T-cell (primary cell): ENCODE data around the gene PFDN6. TPM values are rescaled to one million over a fixed set of nuclear protein-coding genes. Genes with fewer than 3 reads are reported as not detected.
A peak's percentile ranks its signal among the peaks of the same experiment; 100 is the strongest.

Experiments
- ATAC-seq, 4 experiments: fragments of 200-7000 bp in 3 of 4; fragments of 150-1000 bp in 1 of 4; cut with Tn5 transposase; replicated peaks in 1 of 4; 1 replicate in 3 of 4; 2 replicates in 1 of 4; pipeline ENCODE4 v1.10.0; 2021; ENCODE audit warnings: moderate library complexity in 3 of 4, mild to moderate bottlenecking in 2 of 4, moderate number of reproducible peaks in 1 of 4
- CTCF ChIA-PET, 2 donors: fragments of 300-600 bp; sonication (Branson Sonifier 250); formaldehyde crosslinking; loops; one replicate each; lab custom pipeline; 2022; ENCODE audit warnings: antibody characterized with exemption in 2 of 2; lab: Charles Lee
- POLR2A ChIA-PET, 2 donors: fragments of 300-600 bp; sonication (Branson Sonifier 250); formaldehyde crosslinking; loops; one replicate each; lab custom pipeline; 2022; ENCODE audit warnings: antibody characterized with exemption in 2 of 2; lab: Charles Lee
- DNase-seq, 35 experiments: peaks; one replicate each; pipeline versions ENCODE4 v3.0.0 to v3.0.0-alpha.2; 2013 to 2023
- H3K27ac ChIP-seq: one replicate; pipeline ENCODE4 v1.5.1; 2013; ENCODE audit warnings: low read length
- H3K27me3 ChIP-seq, 2 experiments: replicated peaks in 1 of 2; 1 replicate in 1 of 2; 2 replicates in 1 of 2; pipeline versions ENCODE4 v1.6.1 to v1.7.0; 2013; ENCODE audit warnings: low read length in 1 of 2, mixed read lengths in 1 of 2; ENCODE audit not compliant: control insufficient read depth in 2 of 2, insufficient read depth in 2 of 2; ENCODE audit errors: extremely low read depth in 1 of 2
- H3K36me3 ChIP-seq, 2 donors: 1 replicate in 1 of 2; 2 replicates in 1 of 2; pipeline versions ENCODE4 v1.6.1 to v1.7.0; 2013; ENCODE audit warnings: low read length in 1 of 2; ENCODE audit not compliant: control insufficient read depth in 2 of 2, insufficient read depth in 1 of 2; ENCODE audit errors: extremely low read depth in 1 of 2
- H3K4me1 ChIP-seq, 2 experiments: 1 replicate in 1 of 2; 2 replicates in 1 of 2; pipeline versions ENCODE4 v1.6.1 to v1.7.0; 2013; ENCODE audit warnings: low read length in 2 of 2, mixed read lengths in 1 of 2; ENCODE audit not compliant: insufficient read depth in 2 of 2, control insufficient read depth in 1 of 2; ENCODE audit errors: extremely low read depth in 1 of 2
- H3K4me3 ChIP-seq, 2 donors: 1 replicate in 1 of 2; 2 replicates in 1 of 2; pipeline versions ENCODE4 v1.5.1 to v1.7.0; 2013; ENCODE audit warnings: mild to moderate bottlenecking in 2 of 2, low read length in 1 of 2, moderate library complexity in 1 of 2; ENCODE audit not compliant: control insufficient read depth in 1 of 2; ENCODE audit errors: extremely low read depth in 1 of 2
- H3K9me3 ChIP-seq: 2 replicates; pipeline ENCODE4 v1.7.0; 2013
- H3K27ac Mint-ChIP-seq, 2 donors: one replicate each; pipeline ENCODE4 v1.8.0; 2020 to 2021; ENCODE audit warnings: mild to moderate bottlenecking in 2 of 2, mixed read lengths in 2 of 2
- H3K27me3 Mint-ChIP-seq, 2 donors: one replicate each; pipeline ENCODE4 v1.8.0; 2021 to 2022; ENCODE audit warnings: mixed read lengths in 2 of 2
- H3K36me3 Mint-ChIP-seq: one replicate; pipeline ENCODE4 v1.8.0; 2021; ENCODE audit warnings: mixed read lengths
- H3K4me1 Mint-ChIP-seq, 3 donors: one replicate each; pipeline ENCODE4 v1.8.0; 2020 to 2022; ENCODE audit warnings: mixed read lengths in 3 of 3, mild to moderate bottlenecking in 1 of 3
- H3K4me3 Mint-ChIP-seq, 3 donors: one replicate each; pipeline ENCODE4 v1.8.0; 2020 to 2022; ENCODE audit warnings: mild to moderate bottlenecking in 3 of 3, mixed read lengths in 3 of 3, moderate library complexity in 3 of 3
- H3K9me3 Mint-ChIP-seq, 3 donors: one replicate each; pipeline ENCODE4 v1.8.0; 2020 to 2022; ENCODE audit warnings: mixed read lengths in 3 of 3
- WGBS: methylation state at CpG from one replicate; pipeline ENCODE4 v1.1.5; 2013; ENCODE audit warnings: missing lambda C conversion rate; ENCODE audit not compliant: insufficient coverage; 5-methylcytosine and 5-hydroxymethylcytosine counted together
- total RNA-seq, 35 experiments: library from RNA in 6 of 35; stranded (reverse) in 6 of 35; fragments of 120-200 nt in 1 of 35; gene quantifications; one replicate each; pipeline versions ENCODE4 v1.2.1 to v1.2.4 and lab custom pipeline; 2013 to 2026

The PFDN6 gene
- 10 to 100 TPM; 16.1 to 51.4 (median 40.5) TPM for total RNA-seq
- 45.3 TPM for total RNA-seq (2013)
- total RNA-seq (lab: John Stamatoyannopoulos, UW): 10.3 to 75.2 (median 17.1) reads per million in 29 experiments

GRCh38 chr6:33288921-33289783, at the start of gene PFDN6, which contains the start of gene WDR46:
Gene PFDN6 (plus strand): TSS chr6:33289601. CDS start chr6:33289857, 256 bp downstream.
Gene WDR46 (minus strand): TSS chr6:33289239. CDS start chr6:33289170, 69 bp downstream.
- Histone ChIP-seq H3K27me3 (no peaks in the 10 kb centered on the region), H3K27ac (peak within 1 kb of the TSS; percentile 65), H3K36me3 (peaks cover 8 to 46% of the 10 kb centered on the region in 2 donors), H3K4me1 (peaks cover 13 to 33% of the 10 kb centered on the region in 2 experiments), H3K4me3 (peak within 1 kb of the TSS; percentile 82 to 97), H3K9me3 (no peaks in the 10 kb centered on the region)
- H3K4me3 Mint-ChIP-seq: peak within 1 kb of the TSS; percentile 93 to 96 (median 96)
- peaks cover 42% of the 10 kb centered on the region for H3K36me3 Mint-ChIP-seq
- DNase-seq: peak; percentile 67 to 90 (median 82)
- no peaks in the 10 kb centered on the region for H3K27me3 Mint-ChIP-seq
- 0% methylated on average over 37 of the region's 43 CpGs for WGBS
- peak; percentile 95 to 96 (median 96) for ATAC-seq
- CTCF ChIA-PET: interaction anchor here (0.5 to 2.4 kb wide), 13 partner anchors 8 to 434 kb away, joined by 3 to 11 read pairs (median 4); partner anchors contain the start of genes B3GALT4 (in 1 of the 2), RPS18 (in 1 of the 2), VPS52 (in 1 of the 2) and ZBTB22 (in 1 of the 2)
- POLR2A ChIA-PET: interaction anchor here (0.5 to 2.8 kb wide), 8 partner anchors 8 to 57 kb away, joined by 3 to 10 read pairs (median 4); partner anchors contain the start of genes B3GALT4 (in 2 of the 2), RPS18 (in 1 of the 2) and VPS52 (in 1 of the 2)
- peaks cover 44 to 50% (median 49%) of the 10 kb centered on the region in 3 donors for H3K4me1 Mint-ChIP-seq
- peak within 1 kb of the TSS; percentile 92 to 96 for H3K27ac Mint-ChIP-seq
- no peaks in the 10 kb centered on the region for H3K9me3 Mint-ChIP-seq

GRCh38 chr6:33241968-33242367, 47.4 kb upstream of the PFDN6 start:
- Histone ChIP-seq H3K27me3 (peaks cover 6 to 23% of the 10 kb centered on the region in 2 experiments), H3K9me3 (no peaks in the 10 kb centered on the region), H3K27ac (no peak overlapping the region), H3K4me3 (no peak overlapping the region), H3K4me1 (no peaks in the 10 kb centered on the region), H3K36me3 (no peaks in the 10 kb centered on the region)
- Mint-ChIP-seq H3K4me1 (peaks cover 7 to 19% (median 12%) of the 10 kb centered on the region in 3 donors), H3K4me3 (peak overlapping the region in 1 of 3 donors; percentile 14), H3K27me3 (peaks cover 0 to 21% of the 10 kb centered on the region in 2 donors), H3K36me3 (no peaks in the 10 kb centered on the region), H3K27ac (peak overlapping the region; percentile 17 to 54), H3K9me3 (no peaks in the 10 kb centered on the region)
- POLR2A ChIA-PET: no interaction called here
- ATAC-seq: peak in 2 of 4 experiments; percentile 40 to 56
- WGBS: no CpG with 5 or more reads among the region's 3 CpGs
- DNase-seq: no peak
- CTCF ChIA-PET: no interaction called here

- Histone ChIP-seq H3K36me3 (no peaks in the 10 kb centered on the region), H3K4me3 (no peak overlapping the region), H3K9me3 (no peaks in the 10 kb centered on the region), H3K27me3 (peaks cover 6 to 18% of the 10 kb centered on the region in 2 experiments), H3K27ac (no peak overlapping the region), H3K4me1 (peaks cover 7 to 8% of the 10 kb centered on the region in 2 experiments)
- no CpG with 5 or more reads among the region's 1 CpG for WGBS
- H3K4me3 Mint-ChIP-seq: no peak overlapping the region
- H3K27ac Mint-ChIP-seq: no peak overlapping the region
- H3K9me3 Mint-ChIP-seq: no peaks in the 10 kb centered on the region
- H3K36me3 Mint-ChIP-seq: no peaks in the 10 kb centered on the region
- ChIA-PET POLR2A (no interaction called here), CTCF (interaction anchor here in 1 of 2 donors (0.7 kb wide), 1 partner anchor 123 kb away, joined by 5 read pairs; no protein-coding TSS in a partner anchor)
- H3K27me3 Mint-ChIP-seq: peaks cover 0 to 17% of the 10 kb centered on the region in 2 donors
- DNase-seq (no peak), ATAC-seq (no peak)
- H3K4me1 Mint-ChIP-seq: peaks cover 13 to 27% (median 18%) of the 10 kb centered on the region in 3 donors
These were observed 45.9 kb upstream of the PFDN6 start for GRCh38 chr6:33243476-33243875.

GRCh38 chr6:33247977-33248642, 41.3 kb upstream of the PFDN6 start:
- Mint-ChIP-seq H3K27me3 (no peaks in the 10 kb centered on the region), H3K4me3 (peak overlapping the region; percentile 87 to 97 (median 87)), H3K9me3 (no peaks in the 10 kb centered on the region), H3K36me3 (peaks cover 5% of the 10 kb centered on the region), H3K4me1 (peaks cover 38 to 39% (median 39%) of the 10 kb centered on the region in 3 donors), H3K27ac (peak overlapping the region; percentile 98)
- ATAC-seq (peak; percentile 35 to 55 (median 40)), DNase-seq (peak; percentile 74 to 94 (median 87))
- Histone ChIP-seq H3K4me1 (peaks cover 19 to 31% of the 10 kb centered on the region in 2 experiments), H3K4me3 (peak overlapping the region; percentile 58 to 83), H3K27ac (peak overlapping the region; percentile 95), H3K27me3 (peaks cover 0 to 2% of the 10 kb centered on the region in 2 experiments), H3K9me3 (no peaks in the 10 kb centered on the region), H3K36me3 (peaks cover 0 to 16% of the 10 kb centered on the region in 2 donors)
- WGBS: 4% methylated on average over 24 of the region's 28 CpGs
- POLR2A ChIA-PET: interaction anchor here (0.5 to 1.1 kb wide), 4 partner anchors 12 to 1143 kb away, joined by 3 to 4 read pairs (median 4); no protein-coding TSS in a partner anchor
- CTCF ChIA-PET: interaction anchor here in 1 of 2 donors (0.6 to 2.3 kb wide), 30 partner anchors 12 to 380 kb away, joined by 3 to 16 read pairs (median 4); partner anchors contain the start of genes B3GALT4, HLA-DPA1, HLA-DPB1 and HSD17B8

GRCh38 chr6:33248643-33248931, 40.8 kb upstream of the PFDN6 start:
- peaks cover 0 to 16% of the 10 kb centered on the region in 2 donors for H3K36me3 ChIP-seq
- ChIA-PET CTCF (interaction anchor here in 1 of 2 donors (0.6 to 2.3 kb wide), 28 partner anchors 12 to 380 kb away, joined by 3 to 16 read pairs (median 6); partner anchors contain the start of genes HLA-DPA1, HLA-DPB1, HSD17B8 and PFDN6), POLR2A (interaction anchor here (0.6 to 1.1 kb wide), 3 partner anchors 23 to 75 kb away, joined by 3 to 4 read pairs (median 3); no protein-coding TSS in a partner anchor)
- 0% methylated on average over 18 of the region's 18 CpGs for WGBS
- no peaks in the 10 kb centered on the region for H3K27me3 Mint-ChIP-seq
- H3K9me3 Mint-ChIP-seq: no peaks in the 10 kb centered on the region
- H3K27ac ChIP-seq: peak overlapping the region; percentile 95
- peaks cover 0 to 2% of the 10 kb centered on the region in 2 experiments for H3K27me3 ChIP-seq
- peak; percentile 12 to 34 (median 20) for ATAC-seq
- peaks cover 19 to 31% of the 10 kb centered on the region in 2 experiments for H3K4me1 ChIP-seq
- no peaks in the 10 kb centered on the region for H3K9me3 ChIP-seq
- H3K4me3 Mint-ChIP-seq: peak overlapping the region; percentile 87 to 97 (median 87)
- peak in 6 of 35 experiments; percentile 34 to 56 (median 45) for DNase-seq
- peak overlapping the region; percentile 98 for H3K27ac Mint-ChIP-seq
- H3K4me1 Mint-ChIP-seq: peaks cover 38 to 39% (median 39%) of the 10 kb centered on the region in 3 donors
- H3K36me3 Mint-ChIP-seq: peaks cover 5% of the 10 kb centered on the region
- peak overlapping the region; percentile 58 to 83 for H3K4me3 ChIP-seq
